ENCODE data around the gene TMEM169. TPM values are rescaled to one million over a fixed set of nuclear protein-coding genes. Genes with fewer than 3 reads are reported as not detected.

Gene TMEM169
- total RNA-seq, 1 donor from 2014 or later = 3.1 TPM

- TF ChIP-seq, protein P1, sequence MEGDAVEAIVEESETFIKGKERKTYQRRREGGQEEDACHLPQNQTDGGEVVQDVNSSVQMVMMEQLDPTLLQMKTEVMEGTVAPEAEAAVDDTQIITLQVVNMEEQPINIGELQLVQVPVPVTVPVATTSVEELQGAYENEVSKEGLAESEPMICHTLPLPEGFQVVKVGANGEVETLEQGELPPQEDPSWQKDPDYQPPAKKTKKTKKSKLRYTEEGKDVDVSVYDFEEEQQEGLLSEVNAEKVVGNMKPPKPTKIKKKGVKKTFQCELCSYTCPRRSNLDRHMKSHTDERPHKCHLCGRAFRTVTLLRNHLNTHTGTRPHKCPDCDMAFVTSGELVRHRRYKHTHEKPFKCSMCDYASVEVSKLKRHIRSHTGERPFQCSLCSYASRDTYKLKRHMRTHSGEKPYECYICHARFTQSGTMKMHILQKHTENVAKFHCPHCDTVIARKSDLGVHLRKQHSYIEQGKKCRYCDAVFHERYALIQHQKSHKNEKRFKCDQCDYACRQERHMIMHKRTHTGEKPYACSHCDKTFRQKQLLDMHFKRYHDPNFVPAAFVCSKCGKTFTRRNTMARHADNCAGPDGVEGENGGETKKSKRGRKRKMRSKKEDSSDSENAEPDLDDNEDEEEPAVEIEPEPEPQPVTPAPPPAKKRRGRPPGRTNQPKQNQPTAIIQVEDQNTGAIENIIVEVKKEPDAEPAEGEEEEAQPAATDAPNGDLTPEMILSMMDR (conservative IDR thresholded peaks at IDR 0.05; ENCODE audit: low read depth, low read length) = no peak
- H3K4me3 ChIP-seq (ENCODE audit: low read depth, low read length) = no peak overlapping the region
- DNase-seq (ENCODE audit: low read depth) = no peak
Observed at GRCh38 chr2:216119986-216120385, 38.3 kb downstream of the TMEM169 start.

GRCh38 chr2:216121255-216121654 lies 39.5 kb downstream of the TMEM169 start:
- TF ChIP-seq, protein P1 (conservative IDR thresholded peaks at IDR 0.05; ENCODE audit: low read depth, low read length) = no peak
- no peak overlapping the region for H3K4me3 ChIP-seq (ENCODE audit: low read depth, low read length)
- DNase-seq (ENCODE audit: low read depth) = no peak

DNA sequence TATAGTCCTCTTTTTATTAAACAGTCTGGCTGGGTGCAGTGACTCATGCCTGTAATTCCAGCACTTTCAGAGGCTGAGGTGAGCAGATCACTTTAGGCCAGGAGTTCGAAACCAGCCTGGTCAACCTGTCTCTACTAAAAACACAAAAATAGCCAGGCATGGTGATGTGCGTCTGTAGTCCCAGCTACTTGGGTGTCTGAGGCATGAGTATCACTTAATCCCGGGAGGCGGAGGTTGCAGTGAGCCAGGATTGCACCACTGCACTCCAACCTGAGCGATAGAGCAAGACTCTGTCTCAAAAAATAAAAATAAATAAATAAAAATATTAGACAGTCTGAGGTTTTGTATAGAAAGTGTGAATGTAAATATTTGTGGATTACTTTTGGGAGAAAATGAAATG lies 45.2 kb downstream of the TMEM169 start:
- no peak overlapping the region for H3K4me3 ChIP-seq (ENCODE audit: low read depth, low read length)
- no peak for DNase-seq (ENCODE audit: low read depth)
- TF ChIP-seq, protein P1 (conservative IDR thresholded peaks at IDR 0.05; ENCODE audit: low read depth, low read length) = no peak

GRCh38 chr2:216130346-216130971 lies 48.7 kb downstream of the TMEM169 start:
- H3K4me3 ChIP-seq (ENCODE audit: low read depth, low read length) = no peak overlapping the region
- no peak for DNase-seq (ENCODE audit: low read depth)
- TF ChIP-seq, protein P1 (conservative IDR thresholded peaks at IDR 0.05; ENCODE audit: low read depth, low read length) = no peak

DNA sequence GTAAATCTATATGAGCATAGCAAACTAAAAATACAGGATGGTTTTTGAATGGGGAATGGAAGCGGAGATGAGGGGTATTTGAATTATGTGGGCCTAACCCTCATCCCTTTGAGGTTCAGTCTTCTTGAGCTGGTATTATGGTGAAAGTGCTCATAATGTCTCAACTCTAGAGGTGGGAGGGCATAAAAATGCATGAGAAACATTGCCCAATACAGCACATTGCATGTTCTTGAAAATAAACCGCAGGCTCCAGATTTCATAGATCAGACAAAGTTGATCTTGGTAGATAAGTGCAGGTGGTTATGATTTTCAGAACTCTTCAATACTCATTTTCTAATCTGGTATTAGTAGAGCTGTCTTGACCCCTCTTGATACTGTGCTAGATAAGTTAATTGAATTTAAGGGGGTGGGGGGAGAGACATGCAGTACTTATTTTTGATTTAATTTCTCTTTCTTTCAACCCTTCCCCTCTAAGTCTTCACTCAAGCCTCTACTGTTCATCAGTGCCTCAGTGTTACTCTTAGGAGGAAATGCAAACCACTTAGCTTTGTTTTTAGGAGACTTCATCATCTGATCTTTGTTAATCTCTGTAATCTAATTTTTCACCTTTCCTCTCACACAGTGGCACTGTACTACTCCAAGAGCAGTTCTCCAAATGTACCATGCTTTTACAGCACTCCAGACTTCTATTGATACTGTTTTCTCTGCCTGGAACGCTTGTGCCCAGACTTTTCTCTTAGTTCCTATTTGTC lies 49.6 kb downstream of the TMEM169 start:
- no peak overlapping the region for H3K4me3 ChIP-seq (ENCODE audit: low read depth, low read length)
- TF ChIP-seq, protein P1 (conservative IDR thresholded peaks at IDR 0.05; ENCODE audit: low read depth, low read length) = no peak
- no peak for DNase-seq (ENCODE audit: low read depth)

- H3K4me3 ChIP-seq (ENCODE audit: low read depth, low read length) = no peak overlapping the region
- DNase-seq (ENCODE audit: low read depth) = no peak
- TF ChIP-seq, protein P1 (conservative IDR thresholded peaks at IDR 0.05; ENCODE audit: low read depth, low read length) = no peak
Observed at GRCh38 chr2:216132585-216132984, 50.9 kb downstream of the TMEM169 start.
